ENCODE results near the gene PHB1.
A peak's percentile ranks its signal among the peaks of the same experiment; 100 is the strongest.
"Not testable (repeated sequence)": the region's sequence is repeated elsewhere in the genome, so short reads cannot be mapped to it uniquely, and the experiment has no call there.

Gene PHB1

DNA sequence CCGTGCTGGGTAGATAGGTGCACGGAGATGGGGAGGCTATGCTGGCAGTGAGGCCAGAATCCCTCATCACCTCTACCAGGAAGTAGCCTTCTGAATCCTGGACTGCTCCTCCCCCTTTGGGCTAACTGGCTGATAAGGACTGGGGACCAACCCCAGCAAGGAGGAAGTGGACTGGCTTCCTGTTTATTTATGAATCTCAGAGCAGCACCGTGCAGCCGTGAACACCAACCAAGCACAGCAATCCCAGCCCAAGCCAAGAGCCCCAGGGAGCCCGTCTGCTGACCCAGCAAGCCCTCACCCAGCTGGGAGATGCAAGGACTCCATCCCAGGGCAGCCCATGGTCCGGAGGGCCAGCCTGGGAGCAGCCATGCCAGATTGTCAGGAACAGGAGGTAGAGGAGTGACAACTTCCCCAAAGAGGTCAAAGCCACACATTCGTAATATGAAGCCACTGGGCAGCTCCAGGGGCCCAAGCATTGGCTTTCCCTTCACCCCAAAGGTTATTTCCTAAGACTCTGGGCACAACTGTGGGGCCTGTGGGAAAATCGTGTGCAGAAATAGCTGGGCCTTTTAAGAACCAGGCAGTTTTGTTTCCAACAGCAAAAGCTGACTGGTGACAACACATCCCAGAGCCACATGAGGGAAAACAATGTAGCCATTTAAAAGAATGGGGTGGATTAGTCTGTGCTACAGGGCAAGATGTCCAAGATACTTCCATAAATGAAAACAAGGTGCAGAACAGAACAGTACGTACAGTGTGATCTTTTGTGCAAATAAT, 23.9 kb downstream of the PHB1 start:
- no peaks in the 10 kb centered on the region for H3K9me3 ChIP-seq (ENCODE audit: control insufficient read depth in 2 of 2, low read length in 2 of 2)
- no peaks in the 10 kb centered on the region for H3K27me3 ChIP-seq (ENCODE audit: control insufficient read depth in 2 of 2, insufficient read depth in 2 of 2, low read length in 2 of 2)
- H3K36me3 ChIP-seq (ENCODE audit: control insufficient read depth in 2 of 2, insufficient read depth in 2 of 2, low read length in 2 of 2) = no peaks in the 10 kb centered on the region
- H3K4me1 ChIP-seq (ENCODE audit: control insufficient read depth in 2 of 2, insufficient read depth in 2 of 2, low read length in 2 of 2) = peaks cover 15 to 33% of the 10 kb centered on the region in 2 donors
- peak overlapping the region; percentile 76 to 86 for H3K27ac ChIP-seq (ENCODE audit: low read depth in 2 of 2, low read length in 2 of 2)
- peak overlapping the region; percentile 36 to 41 for H3K9ac ChIP-seq (ENCODE audit: low read depth in 1 of 2, low read length in 2 of 2)
- peak overlapping the region; percentile 54 to 59 for H3K4me3 ChIP-seq (ENCODE audit: low read length in 2 of 2)

DNA sequence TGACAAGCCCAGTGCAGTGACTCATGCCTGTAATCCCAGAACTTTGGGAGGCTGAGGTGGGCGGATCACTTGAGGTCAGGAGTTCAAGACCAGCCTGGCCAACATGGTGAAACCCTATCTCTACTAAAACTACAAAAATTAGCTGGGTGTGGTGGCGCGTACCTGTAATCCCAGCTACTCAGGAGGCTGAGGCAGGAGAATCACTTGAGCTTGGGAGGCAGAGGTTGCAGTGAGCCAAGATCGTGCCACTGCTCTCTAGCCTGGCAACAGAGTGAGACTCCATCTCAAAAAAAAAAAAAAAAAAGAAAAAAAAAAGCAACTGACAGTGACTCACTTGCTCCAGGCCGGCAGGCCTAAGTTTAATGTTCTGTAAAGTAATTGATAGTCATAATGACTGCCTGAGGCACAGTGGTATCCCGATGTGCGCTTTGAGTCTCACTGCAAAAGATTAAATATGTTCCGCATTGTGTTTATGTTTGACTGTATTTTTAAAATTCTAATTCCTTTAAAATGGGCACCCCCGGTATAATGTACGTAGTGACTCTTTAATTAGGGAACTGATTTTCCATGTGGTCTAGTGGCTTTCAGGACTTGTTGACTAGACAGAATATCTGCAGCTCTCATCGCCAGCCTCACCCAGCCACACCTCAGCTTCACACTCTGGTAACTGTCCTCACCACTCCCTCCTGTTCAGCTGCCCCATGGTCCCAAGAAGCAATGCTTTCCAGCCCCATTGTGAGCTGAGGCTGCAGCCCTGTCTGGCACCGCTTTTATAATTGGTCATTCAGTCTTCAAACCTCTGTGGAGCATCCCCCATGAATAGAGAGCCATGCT, 25.0 kb downstream of the PHB1 start:
- peak overlapping the region in 1 of 2 donors; percentile 41 for H3K4me3 ChIP-seq (ENCODE audit: low read length in 2 of 2)
- not testable (repeated sequence) for H3K36me3 ChIP-seq (ENCODE audit: control insufficient read depth in 2 of 2, insufficient read depth in 2 of 2, low read length in 2 of 2); H3K9me3 ChIP-seq (ENCODE audit: control insufficient read depth in 2 of 2, low read length in 2 of 2); H3K27me3 ChIP-seq (ENCODE audit: control insufficient read depth in 2 of 2, insufficient read depth in 2 of 2, low read length in 2 of 2)
- H3K27ac ChIP-seq (ENCODE audit: low read depth in 2 of 2, low read length in 2 of 2) = peak overlapping the region; percentile 76 to 86
- peaks cover 12 to 31% of the 10 kb centered on the region in 2 donors for H3K4me1 ChIP-seq (ENCODE audit: control insufficient read depth in 2 of 2, insufficient read depth in 2 of 2, low read length in 2 of 2)
- H3K9ac ChIP-seq (ENCODE audit: low read depth in 1 of 2, low read length in 2 of 2) = peak overlapping the region in 1 of 2 donors; percentile 41

GRCh38 chr17:49388692-49389513, 25.8 kb downstream of the PHB1 start:
- no peak overlapping the region for H3K4me3 ChIP-seq (ENCODE audit: low read length in 2 of 2)

DNA sequence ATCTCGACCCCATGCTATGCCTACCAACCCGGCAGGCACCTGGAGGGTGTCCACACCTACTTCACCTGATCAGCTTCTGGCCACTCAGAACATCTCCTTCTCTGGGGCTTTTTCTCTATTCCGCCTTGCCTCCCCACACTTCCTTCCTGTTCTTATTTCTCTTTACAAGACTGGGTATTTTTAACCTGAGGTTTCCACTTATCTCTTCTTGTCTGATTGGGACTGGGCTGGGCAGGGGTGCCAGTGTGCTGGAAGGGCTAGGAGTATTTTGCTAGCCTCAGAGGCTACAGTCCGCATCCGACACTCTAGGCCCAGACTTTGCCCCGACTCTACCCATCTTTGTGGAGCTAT, 26.4 kb downstream of the PHB1 start:
- Histone ChIP-seq H3K4me3 (ENCODE audit: low read length in 2 of 2) (no peak overlapping the region), H3K9ac (ENCODE audit: low read depth in 1 of 2, low read length in 2 of 2) (no peak overlapping the region), H3K27ac (ENCODE audit: low read depth in 2 of 2, low read length in 2 of 2) (peak overlapping the region; percentile 35 to 86), H3K4me1 (ENCODE audit: control insufficient read depth in 2 of 2, insufficient read depth in 2 of 2, low read length in 2 of 2) (peaks cover 12 to 30% of the 10 kb centered on the region in 2 donors), H3K9me3 (ENCODE audit: control insufficient read depth in 2 of 2, low read length in 2 of 2) (no peaks in the 10 kb centered on the region), H3K27me3 (ENCODE audit: control insufficient read depth in 2 of 2, insufficient read depth in 2 of 2, low read length in 2 of 2) (peaks cover 0 to 2% of the 10 kb centered on the region in 2 donors), H3K36me3 (ENCODE audit: control insufficient read depth in 2 of 2, insufficient read depth in 2 of 2, low read length in 2 of 2) (no peaks in the 10 kb centered on the region)

More at GRCh38 chr17:49388692-49389513, 25.8 kb downstream of the PHB1 start:
- H3K27ac ChIP-seq (ENCODE audit: low read depth in 2 of 2, low read length in 2 of 2) = peak overlapping the region; percentile 16 to 86
- H3K9ac ChIP-seq (ENCODE audit: low read depth in 1 of 2, low read length in 2 of 2) = no peak overlapping the region
- H3K36me3 ChIP-seq (ENCODE audit: control insufficient read depth in 2 of 2, insufficient read depth in 2 of 2, low read length in 2 of 2) = no peaks in the 10 kb centered on the region
- H3K27me3 ChIP-seq (ENCODE audit: control insufficient read depth in 2 of 2, insufficient read depth in 2 of 2, low read length in 2 of 2) = no peaks in the 10 kb centered on the region
- H3K9me3 ChIP-seq (ENCODE audit: control insufficient read depth in 2 of 2, low read length in 2 of 2) = no peaks in the 10 kb centered on the region
- peaks cover 12 to 30% of the 10 kb centered on the region in 2 donors for H3K4me1 ChIP-seq (ENCODE audit: control insufficient read depth in 2 of 2, insufficient read depth in 2 of 2, low read length in 2 of 2)

- Histone ChIP-seq H3K27me3 (ENCODE audit: control insufficient read depth in 2 of 2, insufficient read depth in 2 of 2, low read length in 2 of 2) (peaks cover 0 to 3% of the 10 kb centered on the region in 2 donors), H3K36me3 (ENCODE audit: control insufficient read depth in 2 of 2, insufficient read depth in 2 of 2, low read length in 2 of 2) (no peaks in the 10 kb centered on the region), H3K4me1 (ENCODE audit: control insufficient read depth in 2 of 2, insufficient read depth in 2 of 2, low read length in 2 of 2) (peaks cover 12 to 30% of the 10 kb centered on the region in 2 donors), H3K9me3 (ENCODE audit: control insufficient read depth in 2 of 2, low read length in 2 of 2) (no peaks in the 10 kb centered on the region), H3K27ac (ENCODE audit: low read depth in 2 of 2, low read length in 2 of 2) (peak overlapping the region; percentile 35 to 86), H3K4me3 (ENCODE audit: low read length in 2 of 2) (no peak overlapping the region), H3K9ac (ENCODE audit: low read depth in 1 of 2, low read length in 2 of 2) (no peak overlapping the region)
These were observed 27.0 kb downstream of the PHB1 start for GRCh38 chr17:49387498-49388289.

DNA sequence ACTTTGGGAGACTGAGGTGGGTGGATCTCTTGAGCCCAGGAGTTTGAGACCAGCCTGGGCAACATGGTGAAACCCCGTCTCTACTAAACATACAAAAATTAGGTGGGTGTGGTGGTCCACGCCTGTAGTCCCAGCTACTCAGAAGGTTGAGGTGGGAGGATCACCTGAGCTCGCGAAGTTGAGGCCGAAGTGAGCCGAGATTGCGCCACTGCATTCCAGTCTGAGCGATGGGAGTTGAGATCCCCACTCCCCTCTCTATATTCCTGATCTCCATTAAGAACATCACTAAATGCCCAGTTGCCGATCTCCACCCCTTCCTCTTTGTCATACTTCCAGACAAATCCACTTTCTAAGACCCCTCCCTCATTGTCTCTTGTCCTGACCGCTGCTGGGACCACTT, 28.3 kb downstream of the PHB1 start:
- H3K9me3 ChIP-seq (ENCODE audit: control insufficient read depth in 2 of 2, low read length in 2 of 2) = no peaks in the 10 kb centered on the region

DNA sequence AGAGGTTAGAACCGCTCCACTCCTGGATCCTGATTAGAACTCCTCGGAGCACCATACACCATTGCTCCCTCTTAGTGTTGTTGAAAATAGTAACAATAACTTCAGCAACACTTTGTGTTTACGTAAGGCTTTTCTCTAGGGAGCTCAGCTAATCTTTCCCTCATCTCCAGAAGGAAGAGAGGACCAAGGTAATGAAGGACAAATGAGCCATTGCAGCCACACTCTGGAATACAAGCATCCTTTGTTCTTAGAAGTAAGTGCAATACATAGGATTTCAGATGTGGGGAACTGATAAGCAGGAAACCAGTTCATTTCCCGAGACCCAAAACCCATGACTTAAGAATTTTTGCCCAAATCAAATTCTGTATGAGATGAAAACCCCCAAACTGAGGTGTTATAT, 29.7 kb downstream of the PHB1 start:
- peaks cover 0 to 3% of the 10 kb centered on the region in 2 donors for H3K27me3 ChIP-seq (ENCODE audit: control insufficient read depth in 2 of 2, insufficient read depth in 2 of 2, low read length in 2 of 2)
- H3K4me3 ChIP-seq (ENCODE audit: low read length in 2 of 2) = no peak overlapping the region
- H3K36me3 ChIP-seq (ENCODE audit: control insufficient read depth in 2 of 2, insufficient read depth in 2 of 2, low read length in 2 of 2) = no peaks in the 10 kb centered on the region
- H3K4me1 ChIP-seq (ENCODE audit: control insufficient read depth in 2 of 2, insufficient read depth in 2 of 2, low read length in 2 of 2) = peaks cover under 1 to 19% of the 10 kb centered on the region in 2 donors
- no peaks in the 10 kb centered on the region for H3K9me3 ChIP-seq (ENCODE audit: control insufficient read depth in 2 of 2, low read length in 2 of 2)
- no peak overlapping the region for H3K27ac ChIP-seq (ENCODE audit: low read depth in 2 of 2, low read length in 2 of 2)
- no peak overlapping the region for H3K9ac ChIP-seq (ENCODE audit: low read depth in 1 of 2, low read length in 2 of 2)

More for the DNA sequence above, 28.3 kb downstream of the PHB1 start:
- H3K27me3 ChIP-seq (ENCODE audit: control insufficient read depth in 2 of 2, insufficient read depth in 2 of 2, low read length in 2 of 2) = peaks cover 0 to 3% of the 10 kb centered on the region in 2 donors
- no peak overlapping the region for H3K27ac ChIP-seq (ENCODE audit: low read depth in 2 of 2, low read length in 2 of 2)
- no peak overlapping the region for H3K4me3 ChIP-seq (ENCODE audit: low read length in 2 of 2)
- no peaks in the 10 kb centered on the region for H3K36me3 ChIP-seq (ENCODE audit: control insufficient read depth in 2 of 2, insufficient read depth in 2 of 2, low read length in 2 of 2)
- no peak overlapping the region for H3K9ac ChIP-seq (ENCODE audit: low read depth in 1 of 2, low read length in 2 of 2)
- H3K4me1 ChIP-seq (ENCODE audit: control insufficient read depth in 2 of 2, insufficient read depth in 2 of 2, low read length in 2 of 2) = peaks cover 12 to 30% of the 10 kb centered on the region in 2 donors

GRCh38 chr17:49383060-49383459, 31.6 kb downstream of the PHB1 start:
- H3K9ac ChIP-seq (ENCODE audit: low read depth in 1 of 2, low read length in 2 of 2) = no peak overlapping the region
- H3K4me3 ChIP-seq (ENCODE audit: low read length in 2 of 2) = no peak overlapping the region
- H3K4me1 ChIP-seq (ENCODE audit: control insufficient read depth in 2 of 2, insufficient read depth in 2 of 2, low read length in 2 of 2) = peaks cover 0 to 9% of the 10 kb centered on the region in 2 donors
- H3K9me3 ChIP-seq (ENCODE audit: control insufficient read depth in 2 of 2, low read length in 2 of 2) = no peaks in the 10 kb centered on the region
- H3K27ac ChIP-seq (ENCODE audit: low read depth in 2 of 2, low read length in 2 of 2) = no peak overlapping the region
- peaks cover 0 to 3% of the 10 kb centered on the region in 2 donors for H3K27me3 ChIP-seq (ENCODE audit: control insufficient read depth in 2 of 2, insufficient read depth in 2 of 2, low read length in 2 of 2)
- H3K36me3 ChIP-seq (ENCODE audit: control insufficient read depth in 2 of 2, insufficient read depth in 2 of 2, low read length in 2 of 2) = no peaks in the 10 kb centered on the region

GRCh38 chr17:49382556-49382955, 32.1 kb downstream of the PHB1 start:
- Histone ChIP-seq H3K27ac (ENCODE audit: low read depth in 2 of 2, low read length in 2 of 2) (no peak overlapping the region), H3K36me3 (ENCODE audit: control insufficient read depth in 2 of 2, insufficient read depth in 2 of 2, low read length in 2 of 2) (no peaks in the 10 kb centered on the region)

More at GRCh38 chr17:49382556-49382955, 32.1 kb downstream of the PHB1 start:
- Histone ChIP-seq H3K4me1 (ENCODE audit: control insufficient read depth in 2 of 2, insufficient read depth in 2 of 2, low read length in 2 of 2) (peaks cover 0 to 5% of the 10 kb centered on the region in 2 donors), H3K9ac (ENCODE audit: low read depth in 1 of 2, low read length in 2 of 2) (no peak overlapping the region), H3K4me3 (ENCODE audit: low read length in 2 of 2) (no peak overlapping the region), H3K27me3 (ENCODE audit: control insufficient read depth in 2 of 2, insufficient read depth in 2 of 2, low read length in 2 of 2) (peaks cover 0 to 3% of the 10 kb centered on the region in 2 donors), H3K9me3 (ENCODE audit: control insufficient read depth in 2 of 2, low read length in 2 of 2) (no peaks in the 10 kb centered on the region)
